Measurements from ENCODE around the gene DRAXIN.
A peak's percentile ranks its signal among the peaks of the same experiment; 100 is the strongest.

DNA sequence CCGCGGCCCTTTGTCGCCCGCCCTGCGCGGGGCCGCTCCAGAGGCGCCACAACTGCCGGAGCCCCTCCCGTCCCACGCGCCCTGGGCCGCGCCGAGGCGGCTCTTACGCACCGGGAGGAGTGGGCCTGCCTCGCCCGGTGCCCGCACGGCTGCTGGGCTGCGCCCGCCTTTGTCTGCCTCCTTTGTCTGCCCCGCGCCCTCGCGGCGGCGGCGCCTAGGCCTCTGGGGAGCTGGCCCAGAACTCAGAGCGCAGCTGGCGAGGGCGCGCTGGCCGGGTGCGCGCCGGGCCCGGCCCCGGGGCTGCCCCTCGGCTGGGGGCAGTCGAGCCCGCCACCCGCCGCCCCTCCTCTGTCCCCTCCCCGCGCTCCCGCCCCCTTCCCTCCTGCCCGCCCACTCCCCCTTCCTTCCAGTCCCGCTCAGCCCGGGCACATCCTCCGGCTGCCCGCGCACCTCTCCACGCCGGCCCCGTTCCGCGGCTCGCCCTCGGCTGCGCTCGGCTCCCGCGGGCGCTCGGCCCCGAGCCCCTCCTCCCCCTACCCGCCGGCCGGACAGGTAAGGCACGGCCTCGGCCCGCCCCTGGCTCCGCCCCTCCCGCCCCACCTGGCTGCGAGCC is at the start of gene DRAXIN:
- TF ChIP-seq, protein P1, sequence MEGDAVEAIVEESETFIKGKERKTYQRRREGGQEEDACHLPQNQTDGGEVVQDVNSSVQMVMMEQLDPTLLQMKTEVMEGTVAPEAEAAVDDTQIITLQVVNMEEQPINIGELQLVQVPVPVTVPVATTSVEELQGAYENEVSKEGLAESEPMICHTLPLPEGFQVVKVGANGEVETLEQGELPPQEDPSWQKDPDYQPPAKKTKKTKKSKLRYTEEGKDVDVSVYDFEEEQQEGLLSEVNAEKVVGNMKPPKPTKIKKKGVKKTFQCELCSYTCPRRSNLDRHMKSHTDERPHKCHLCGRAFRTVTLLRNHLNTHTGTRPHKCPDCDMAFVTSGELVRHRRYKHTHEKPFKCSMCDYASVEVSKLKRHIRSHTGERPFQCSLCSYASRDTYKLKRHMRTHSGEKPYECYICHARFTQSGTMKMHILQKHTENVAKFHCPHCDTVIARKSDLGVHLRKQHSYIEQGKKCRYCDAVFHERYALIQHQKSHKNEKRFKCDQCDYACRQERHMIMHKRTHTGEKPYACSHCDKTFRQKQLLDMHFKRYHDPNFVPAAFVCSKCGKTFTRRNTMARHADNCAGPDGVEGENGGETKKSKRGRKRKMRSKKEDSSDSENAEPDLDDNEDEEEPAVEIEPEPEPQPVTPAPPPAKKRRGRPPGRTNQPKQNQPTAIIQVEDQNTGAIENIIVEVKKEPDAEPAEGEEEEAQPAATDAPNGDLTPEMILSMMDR (IDR thresholded peaks at IDR 0.05; ENCODE audit: insufficient read depth, low read depth, low read length) = no peak
- TF ChIP-seq EZH2 (IDR thresholded peaks at IDR 0.05; ENCODE audit: insufficient read depth, low read length) = peak; percentile 73
